Cardiac muscle cell (in vitro differentiated cells and primary cell): ENCODE data around the gene GLB1L. TPM values are rescaled to one million over a fixed set of nuclear protein-coding genes. Genes with fewer than 3 reads are reported as not detected.

ENCODE experiments used
- DNase-seq, 2 donors: peaks; one replicate each; pipeline versions ENCODE4 v3.0.0 to v3.0.0-alpha.2; 2010 to 2017; ENCODE audit warnings: low read depth in 1 of 2, low spot score in 1 of 2
- H3K27ac ChIP-seq: fragments of 200-600 bp; sonication (generic); 2 replicates; pipeline ENCODE4 v1.5.1; 2016
- H3K27me3 ChIP-seq: fragments of 200-600 bp; sonication (generic); 2 replicates; pipeline ENCODE4 v1.6.0; 2016; ENCODE audit warnings: control low read depth
- H3K36me3 ChIP-seq: fragments of 200-600 bp; sonication (generic); 2 replicates; pipeline ENCODE4 v1.5.1; 2016; ENCODE audit warnings: control low read depth
- H3K4me1 ChIP-seq: fragments of 200-600 bp; sonication (generic); 2 replicates; pipeline ENCODE4 v1.8.1; 2017; ENCODE audit warnings: low read depth, mild to moderate bottlenecking, mixed run types
- H3K4me3 ChIP-seq: fragments of 200-600 bp; sonication (generic); 2 replicates; pipeline ENCODE4 v1.5.1; 2016; ENCODE audit warnings: mild to moderate bottlenecking
- H3K9me3 ChIP-seq: fragments of 200-600 bp; sonication (generic); 2 replicates; pipeline ENCODE4 v1.5.1; 2017; ENCODE audit warnings: low read depth, mild to moderate bottlenecking, control low read depth
- polyA plus RNA-seq: library from polyadenylated mRNA; unstranded; fragments of >200 nt; fragmentation: Nextera tagmentation; extraction: Ambion mirVana; gene quantifications from 2 replicates; pipeline ENCODE4 v1.2.1, GENCODE V29; 2016
- total RNA-seq: library from RNA; depleted of rRNA; stranded (reverse); fragments of >200 nt; gene quantifications from 2 replicates; pipeline ENCODE4 v1.2.3, GENCODE V29; 2016
- TF ChIP-seq, protein P1 (sequence below): IDR thresholded peaks from 2 replicates; pipeline ENCODE4 v1.5.1; 2012; ENCODE audit warnings: low read depth, mild to moderate bottlenecking, low read length

GLB1L gene
- total RNA-seq (10.4 TPM in 2 replicates), polyA plus RNA-seq (3.3 and 12.0 TPM in 2 replicates)

DNA sequence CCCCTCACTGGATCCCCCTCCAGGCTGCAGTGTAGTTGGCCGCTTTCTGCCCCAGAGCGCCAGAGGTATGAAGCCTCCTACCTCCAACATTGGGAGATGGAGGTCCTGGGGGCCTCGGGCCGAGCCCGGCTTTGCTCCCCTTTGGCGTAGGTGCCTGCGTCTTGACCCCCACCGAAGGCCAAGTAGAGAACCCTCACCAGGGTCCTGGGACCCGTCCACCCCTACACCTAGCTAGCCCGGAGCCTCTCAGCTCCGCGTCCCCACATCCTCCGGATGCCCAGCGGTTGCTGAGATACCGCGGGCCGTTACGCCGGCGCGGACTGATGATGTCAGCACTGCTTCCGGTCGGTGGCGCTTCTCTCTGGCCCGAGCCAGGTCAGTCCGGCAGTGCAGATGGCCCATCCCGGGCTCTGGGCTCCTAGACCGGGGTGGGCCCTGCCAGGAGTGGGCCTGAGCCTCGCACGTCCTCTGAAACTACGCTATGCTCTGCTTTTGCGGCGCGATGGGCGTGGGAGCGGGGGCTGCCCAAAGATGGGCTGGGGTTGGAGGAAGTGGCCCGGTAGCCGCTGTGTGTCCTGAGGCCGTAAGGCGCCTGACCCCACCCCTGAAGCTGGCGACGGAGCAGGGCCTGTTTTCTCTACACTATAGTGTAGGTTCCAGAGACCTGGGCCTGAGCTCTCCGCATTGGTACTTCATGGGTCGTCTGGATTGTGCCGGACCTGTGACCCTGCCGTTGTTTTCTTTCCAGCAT is at the start of gene GLB1L, which contains the start of gene STK16:
GLB1L (minus strand) TSS at position 297 of the 751 bp plus-strand sequence. CDS start 1,871 bp downstream, outside the sequence.
STK16 (plus strand) TSS at position 332 of the 751 bp plus-strand sequence. CDS start 521 bp downstream, outside the sequence.
- Histone ChIP-seq H3K4me3 (peak within 1 kb of the TSS; percentile 75), H3K27ac (peak within 1 kb of the TSS; percentile 82), H3K4me1 (peaks cover 9% of the 10 kb centered on the region), H3K27me3 (no peaks in the 10 kb centered on the region), H3K36me3 (no peaks in the 10 kb centered on the region), H3K9me3 (no peaks in the 10 kb centered on the region)
- DNase-seq = peak; percentile 94 to 96
- TF ChIP-seq, protein P1, sequence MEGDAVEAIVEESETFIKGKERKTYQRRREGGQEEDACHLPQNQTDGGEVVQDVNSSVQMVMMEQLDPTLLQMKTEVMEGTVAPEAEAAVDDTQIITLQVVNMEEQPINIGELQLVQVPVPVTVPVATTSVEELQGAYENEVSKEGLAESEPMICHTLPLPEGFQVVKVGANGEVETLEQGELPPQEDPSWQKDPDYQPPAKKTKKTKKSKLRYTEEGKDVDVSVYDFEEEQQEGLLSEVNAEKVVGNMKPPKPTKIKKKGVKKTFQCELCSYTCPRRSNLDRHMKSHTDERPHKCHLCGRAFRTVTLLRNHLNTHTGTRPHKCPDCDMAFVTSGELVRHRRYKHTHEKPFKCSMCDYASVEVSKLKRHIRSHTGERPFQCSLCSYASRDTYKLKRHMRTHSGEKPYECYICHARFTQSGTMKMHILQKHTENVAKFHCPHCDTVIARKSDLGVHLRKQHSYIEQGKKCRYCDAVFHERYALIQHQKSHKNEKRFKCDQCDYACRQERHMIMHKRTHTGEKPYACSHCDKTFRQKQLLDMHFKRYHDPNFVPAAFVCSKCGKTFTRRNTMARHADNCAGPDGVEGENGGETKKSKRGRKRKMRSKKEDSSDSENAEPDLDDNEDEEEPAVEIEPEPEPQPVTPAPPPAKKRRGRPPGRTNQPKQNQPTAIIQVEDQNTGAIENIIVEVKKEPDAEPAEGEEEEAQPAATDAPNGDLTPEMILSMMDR = no peak

DNA sequence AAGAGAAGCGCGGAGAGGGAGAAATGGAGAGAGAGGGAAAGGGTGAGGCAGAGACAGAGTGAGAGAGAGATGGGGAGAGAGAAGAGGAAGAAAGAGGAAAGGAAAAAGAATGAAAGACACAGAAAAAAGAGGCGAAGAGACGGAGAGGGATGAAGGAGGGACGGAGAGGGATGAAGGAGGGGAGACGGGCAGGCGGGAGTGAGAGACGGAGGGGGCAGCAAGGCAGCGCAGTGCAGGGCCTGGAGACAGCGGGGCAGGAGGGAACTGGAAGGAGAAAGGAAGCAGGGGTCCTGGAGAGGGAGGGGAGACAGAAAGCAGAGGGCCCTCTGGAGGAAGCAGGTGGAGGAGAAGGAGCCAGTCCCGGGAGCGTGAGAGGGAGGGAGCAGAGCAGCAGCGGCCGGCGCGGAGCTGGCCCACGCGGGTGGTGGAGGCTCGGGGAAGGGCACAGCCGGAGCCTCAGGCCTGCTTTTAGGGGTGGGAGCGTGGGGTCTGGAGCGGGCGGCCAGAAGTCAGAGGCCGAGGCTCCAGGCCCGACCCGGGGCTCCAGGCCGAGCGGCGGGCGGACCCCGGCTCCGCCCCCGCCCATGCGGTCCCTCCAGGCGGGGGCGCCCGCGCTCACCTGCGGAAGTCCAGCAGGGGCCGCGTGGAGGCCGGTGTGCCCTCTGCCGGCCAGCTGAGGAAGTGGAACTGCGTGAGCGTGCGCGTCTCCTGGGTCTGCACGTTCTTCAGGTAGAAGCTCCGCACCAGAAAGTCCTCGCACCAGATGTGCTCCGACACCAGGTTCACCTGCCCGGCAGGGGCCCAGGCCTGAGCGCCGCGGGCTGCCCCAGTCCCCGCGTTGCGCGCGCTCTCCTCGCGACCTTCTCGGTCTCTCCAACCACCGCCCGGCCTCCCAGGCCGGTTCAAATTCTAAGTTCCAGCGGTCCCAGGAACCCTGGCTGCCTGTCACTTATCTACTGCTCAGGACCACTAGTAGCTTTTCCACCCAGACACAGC is 49.4 kb upstream of the GLB1L start:
- TF ChIP-seq, protein P1 = peak; percentile 91
- Histone ChIP-seq H3K27ac (peak overlapping the region; percentile 46), H3K9me3 (no peaks in the 10 kb centered on the region), H3K4me3 (peak overlapping the region; percentile 65), H3K27me3 (peaks cover 1% of the 10 kb centered on the region), H3K36me3 (no peaks in the 10 kb centered on the region), H3K4me1 (no peaks in the 10 kb centered on the region)
- peak; percentile 85 to 89 for DNase-seq

DNA sequence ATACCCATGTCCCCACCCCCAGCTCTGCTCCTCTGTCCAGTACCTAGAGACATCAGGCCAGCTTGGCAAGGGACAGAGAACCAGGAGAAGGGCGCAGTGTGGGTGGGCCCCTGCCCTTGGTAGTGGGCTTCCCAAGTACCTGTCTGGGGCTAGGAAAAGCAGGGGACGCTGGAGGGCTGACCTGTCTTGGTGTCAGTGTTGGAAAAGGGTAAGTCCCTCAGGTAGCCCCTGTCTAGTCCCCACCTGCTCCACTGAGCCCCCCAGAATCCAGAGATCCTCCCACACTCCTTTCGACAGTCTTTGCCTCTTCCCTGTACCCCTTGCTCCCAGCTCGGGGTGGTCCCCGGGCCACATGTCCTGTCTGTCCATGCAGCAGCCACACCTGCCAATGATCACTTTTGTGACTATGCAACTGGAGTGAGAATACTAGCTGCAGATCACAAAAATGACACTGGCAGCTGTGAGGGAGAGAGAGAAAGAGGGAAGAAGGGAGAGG is 48.5 kb upstream of the GLB1L start:
- no peak for DNase-seq
- Histone ChIP-seq H3K9me3 (no peaks in the 10 kb centered on the region), H3K4me1 (no peaks in the 10 kb centered on the region), H3K36me3 (no peaks in the 10 kb centered on the region), H3K27me3 (no peaks in the 10 kb centered on the region), H3K27ac (no peak overlapping the region), H3K4me3 (no peak overlapping the region)
- TF ChIP-seq, protein P1 = no peak

DNA sequence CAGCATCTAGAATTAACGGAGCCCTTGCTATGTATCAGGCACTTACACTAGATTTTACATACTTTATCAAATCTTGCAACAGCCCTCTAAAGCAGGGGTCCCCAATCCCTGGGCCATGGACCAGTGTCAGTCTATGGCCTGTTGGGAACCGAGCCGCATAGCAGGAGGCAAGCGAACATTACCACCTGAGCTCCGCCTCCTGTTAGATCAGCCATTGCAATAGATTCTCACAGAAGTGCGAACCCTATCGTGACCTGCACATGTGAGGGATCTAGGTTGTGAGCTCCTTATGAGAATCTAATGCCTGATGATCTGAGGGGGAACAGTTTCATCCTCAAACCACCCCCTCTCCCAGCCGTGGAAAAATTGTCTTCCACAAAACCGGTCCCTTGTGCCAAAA is 47.4 kb upstream of the GLB1L start:
- no peaks in the 10 kb centered on the region for H3K36me3 ChIP-seq
- no peaks in the 10 kb centered on the region for H3K9me3 ChIP-seq
- no peaks in the 10 kb centered on the region for H3K27me3 ChIP-seq
- TF ChIP-seq, protein P1 = no peak
- DNase-seq = no peak
- no peaks in the 10 kb centered on the region for H3K4me1 ChIP-seq
- no peak overlapping the region for H3K4me3 ChIP-seq
- H3K27ac ChIP-seq = no peak overlapping the region

DNA sequence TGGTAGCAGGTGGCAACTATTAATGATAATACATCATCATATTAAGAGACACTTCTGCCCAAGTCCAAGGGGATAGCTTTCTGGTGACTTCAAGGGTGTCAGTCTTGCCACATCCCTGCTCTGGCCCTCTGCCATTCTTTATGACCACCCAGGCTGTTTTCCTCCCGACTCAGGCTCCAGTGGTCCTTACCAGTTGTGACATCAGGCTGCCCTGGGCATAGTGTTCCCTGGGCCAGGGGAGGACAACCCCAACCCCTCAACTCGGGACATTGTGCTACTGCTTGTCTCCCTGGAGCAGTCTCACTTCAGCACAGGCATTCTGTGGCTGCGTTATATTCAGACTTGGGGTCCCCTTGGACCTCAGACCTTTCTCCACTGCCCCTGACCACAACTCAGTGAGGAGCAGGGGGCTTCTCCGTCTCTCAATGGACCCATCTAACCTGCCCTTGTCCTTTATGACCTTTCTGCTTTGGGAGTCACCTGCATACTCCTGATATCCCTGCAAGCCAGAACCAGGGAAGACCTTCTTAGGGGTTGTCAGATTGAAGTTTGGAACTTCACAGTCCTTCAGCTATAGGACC is 46.8 kb upstream of the GLB1L start:
- Histone ChIP-seq H3K9me3 (no peaks in the 10 kb centered on the region), H3K4me3 (no peak overlapping the region), H3K27ac (no peak overlapping the region), H3K27me3 (no peaks in the 10 kb centered on the region), H3K36me3 (no peaks in the 10 kb centered on the region), H3K4me1 (no peaks in the 10 kb centered on the region)
- DNase-seq = no peak
- TF ChIP-seq, protein P1 = no peak
